ENCODE results near the gene TEAD3.

TEAD3 gene

DNA sequence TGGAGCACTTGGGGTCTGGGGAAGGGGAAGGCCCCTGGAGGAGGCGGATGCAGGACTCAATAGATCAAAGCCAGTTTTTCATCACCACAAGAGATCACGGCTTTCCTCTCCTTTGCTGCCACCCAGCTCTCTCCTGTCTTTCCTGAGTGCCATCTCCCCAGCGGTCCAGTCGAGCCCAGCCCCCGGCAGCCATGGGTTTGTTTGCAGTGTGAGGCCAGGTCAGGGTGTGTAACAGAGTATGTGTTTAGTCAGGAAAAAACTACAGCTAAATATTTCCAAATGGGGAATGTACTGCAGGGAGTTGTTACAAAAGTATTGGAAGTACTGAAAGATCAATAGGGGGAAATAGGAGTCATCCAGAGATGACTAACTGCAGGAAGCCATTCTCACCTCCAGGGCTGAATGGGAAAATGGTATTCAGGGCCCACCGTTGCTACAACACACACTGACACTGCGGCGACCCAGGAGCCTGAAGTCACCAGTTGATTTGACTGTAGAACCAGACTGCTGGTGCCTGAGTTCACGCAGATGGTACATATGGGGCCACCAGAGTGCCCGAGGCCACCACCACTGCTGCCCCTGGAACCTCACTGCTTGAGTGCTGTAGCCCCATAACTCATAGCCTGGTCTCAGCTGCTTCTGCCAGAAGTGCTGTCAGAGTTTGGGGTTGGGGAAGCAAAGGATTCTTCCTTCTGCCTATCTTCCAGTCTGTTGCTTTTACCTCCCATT lies 68.3 kb downstream of the TEAD3 start:
- Histone ChIP-seq H3K9me3 (ENCODE audit: insufficient read depth, low read depth, low read length) (peaks cover 15% of the 10 kb centered on the region; the same call in 1 of the 2 replicates), H3K4me1 (ENCODE audit: insufficient read depth, low read length) (peaks cover 5% of the 10 kb centered on the region; the same call in 1 of the 2 replicates), H3K27me3 (ENCODE audit: insufficient read depth, low read length) (no peaks in the 10 kb centered on the region), H3K27ac (ENCODE audit: low read depth, low read length) (no peak overlapping the region), H3K4me3 (ENCODE audit: low read length) (no peak overlapping the region), H3K36me3 (ENCODE audit: insufficient read depth, low read length) (peaks cover 10% of the 10 kb centered on the region; the same call in 1 of the 2 replicates), H3K9ac (ENCODE audit: low read depth, low read length) (no peak overlapping the region)
- WGBS = 87% methylated on average over 10 of the region's 10 CpGs

GRCh38 chr6:35427851-35428321 lies 69.0 kb downstream of the TEAD3 start:
- Histone ChIP-seq H3K4me3 (ENCODE audit: low read length) (no peak overlapping the region), H3K36me3 (ENCODE audit: insufficient read depth, low read length) (peaks cover 10% of the 10 kb centered on the region; the same call in 1 of the 2 replicates), H3K9ac (ENCODE audit: low read depth, low read length) (no peak overlapping the region), H3K27ac (ENCODE audit: low read depth, low read length) (no peak overlapping the region), H3K27me3 (ENCODE audit: insufficient read depth, low read length) (no peaks in the 10 kb centered on the region), H3K4me1 (ENCODE audit: insufficient read depth, low read length) (peaks cover 5% of the 10 kb centered on the region; the same call in 1 of the 2 replicates), H3K9me3 (ENCODE audit: insufficient read depth, low read depth, low read length) (peaks cover 15% of the 10 kb centered on the region; the same call in 1 of the 2 replicates)
- 86% methylated on average over 8 of the region's 9 CpGs for WGBS

DNA sequence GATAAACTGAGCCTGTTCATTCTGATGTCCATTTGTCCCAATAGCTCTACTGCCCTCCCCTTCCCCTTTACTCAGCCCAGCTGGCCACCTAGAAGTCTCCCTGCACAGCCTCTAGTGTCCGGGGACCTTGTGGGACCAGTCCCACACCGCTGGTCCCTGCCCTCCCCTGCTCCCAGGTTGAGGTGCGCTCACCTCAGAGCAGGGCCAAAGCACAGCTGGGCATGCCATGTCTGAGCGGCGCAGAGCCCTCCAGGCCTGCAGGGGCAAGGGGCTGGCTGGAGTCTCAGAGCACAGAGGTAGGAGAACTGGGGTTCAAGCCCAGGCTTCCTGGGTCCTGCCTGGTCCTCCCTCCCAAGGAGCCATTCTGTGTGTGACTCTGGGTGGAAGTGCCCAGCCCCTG lies 69.4 kb downstream of the TEAD3 start:
- Histone ChIP-seq H3K9me3 (ENCODE audit: insufficient read depth, low read depth, low read length) (peaks cover 15% of the 10 kb centered on the region; the same call in 1 of the 2 replicates), H3K9ac (ENCODE audit: low read depth, low read length) (no peak overlapping the region), H3K27me3 (ENCODE audit: insufficient read depth, low read length) (no peaks in the 10 kb centered on the region), H3K4me3 (ENCODE audit: low read length) (no peak overlapping the region), H3K4me1 (ENCODE audit: insufficient read depth, low read length) (peaks cover 5% of the 10 kb centered on the region; the same call in 1 of the 2 replicates), H3K36me3 (ENCODE audit: insufficient read depth, low read length) (peaks cover 10% of the 10 kb centered on the region; the same call in 1 of the 2 replicates), H3K27ac (ENCODE audit: low read depth, low read length) (no peak overlapping the region)
- 92% methylated on average over 5 of the region's 5 CpGs for WGBS

DNA sequence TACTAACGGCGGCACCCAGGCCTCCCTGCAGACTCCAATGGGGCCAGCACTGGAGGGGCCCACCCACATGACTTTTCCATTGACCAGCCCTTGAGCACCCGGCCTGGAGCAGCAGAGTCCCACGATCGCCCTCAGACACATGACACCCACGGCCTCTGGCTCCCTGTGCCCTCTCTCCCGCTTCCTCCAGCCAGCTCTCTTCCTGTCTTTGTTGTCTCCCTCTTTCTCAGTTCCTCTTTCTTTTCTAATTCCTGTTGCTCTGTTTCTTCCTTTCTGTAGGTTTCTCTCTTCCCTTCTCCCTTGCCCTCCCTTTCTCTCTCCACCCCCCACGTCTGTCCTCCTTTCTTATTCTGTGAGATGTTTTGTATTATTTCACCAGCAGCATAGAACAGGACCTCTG lies 70.8 kb downstream of the TEAD3 start:
- Histone ChIP-seq H3K27ac (ENCODE audit: low read depth, low read length) (no peak overlapping the region), H3K9me3 (ENCODE audit: insufficient read depth, low read depth, low read length) (peaks cover 15% of the 10 kb centered on the region; the same call in 1 of the 2 replicates), H3K36me3 (ENCODE audit: insufficient read depth, low read length) (peaks cover 19% of the 10 kb centered on the region; the same call in 1 of the 2 replicates), H3K9ac (ENCODE audit: low read depth, low read length) (no peak overlapping the region), H3K4me1 (ENCODE audit: insufficient read depth, low read length) (peaks cover 5% of the 10 kb centered on the region; the same call in 1 of the 2 replicates), H3K27me3 (ENCODE audit: insufficient read depth, low read length) (no peaks in the 10 kb centered on the region), H3K4me3 (ENCODE audit: low read length) (no peak overlapping the region)
- 91% methylated on average over 7 of the region's 8 CpGs for WGBS

- H3K27ac ChIP-seq (ENCODE audit: low read depth, low read length) = no peak overlapping the region
- H3K4me3 ChIP-seq (ENCODE audit: low read length) = no peak overlapping the region
- no peaks in the 10 kb centered on the region for H3K27me3 ChIP-seq (ENCODE audit: insufficient read depth, low read length)
- peaks cover 14% of the 10 kb centered on the region; the same call in 1 of the 2 replicates for H3K9me3 ChIP-seq (ENCODE audit: insufficient read depth, low read depth, low read length)
- peaks cover 19% of the 10 kb centered on the region; the same call in 1 of the 2 replicates for H3K36me3 ChIP-seq (ENCODE audit: insufficient read depth, low read length)
- 83% methylated on average over 3 of the region's 3 CpGs for WGBS
- H3K4me1 ChIP-seq (ENCODE audit: insufficient read depth, low read length) = peaks cover 5% of the 10 kb centered on the region; the same call in 1 of the 2 replicates
- H3K9ac ChIP-seq (ENCODE audit: low read depth, low read length) = no peak overlapping the region
Measured at GRCh38 chr6:35425284-35425683, 71.6 kb downstream of the TEAD3 start.

All from HUES64 (cell line).